GM23338 (cell line): Measurements from ENCODE around the gene B4GALT2. TPM values are rescaled to one million over a fixed set of nuclear protein-coding genes. Genes with fewer than 3 reads are reported as not detected.

Source experiments
- ATAC-seq: fragments of 200-7000 bp; cut with Tn5 transposase; 3 replicates; pipeline ENCODE4 v1.9.1; 2020
- DNase-seq: peaks from one replicate; pipeline ENCODE4 v3.0.0-alpha.2; 2015; ENCODE audit warnings: low spot score
- H2AFZ ChIP-seq: fragments of 200-600 bp; sonication (generic); 2 replicates; pipeline ENCODE4 v1.8.0; 2016; ENCODE audit warnings: antibody characterized with exemption, mild to moderate bottlenecking, moderate library complexity
- H3F3A ChIP-seq: fragments of 200-600 bp; sonication (generic); replicated peaks from 2 replicates; pipeline ENCODE4 v1.8.0; 2017; ENCODE audit warnings: antibody characterized with exemption, mixed run types, low read depth
- H3K27ac ChIP-seq: fragments of 200-600 bp; sonication (generic); 2 replicates; pipeline ENCODE4 v1.6.1; 2016; ENCODE audit warnings: low read depth
- H3K27me3 ChIP-seq: fragments of 200-600 bp; sonication (generic); 2 replicates; pipeline ENCODE4 v1.8.0; 2016; ENCODE audit warnings: mild to moderate bottlenecking, mixed run types, moderate library complexity; ENCODE audit not compliant: insufficient read depth
- H3K36me3 ChIP-seq: fragments of 200-600 bp; sonication (generic); 2 replicates; pipeline ENCODE4 v1.8.0; 2016; ENCODE audit warnings: mild to moderate bottlenecking; ENCODE audit not compliant: insufficient read depth
- H3K4me1 ChIP-seq: fragments of 200-600 bp; sonication (generic); 2 replicates; pipeline ENCODE4 v1.8.0; 2016; ENCODE audit warnings: mild to moderate bottlenecking, moderate library complexity; ENCODE audit not compliant: insufficient read depth
- H3K4me2 ChIP-seq: fragments of 200-600 bp; sonication (generic); 2 replicates; pipeline ENCODE4 v1.7.1; 2017; ENCODE audit warnings: mixed run types
- H3K4me3 ChIP-seq: fragments of 200-600 bp; sonication (generic); 2 replicates; pipeline ENCODE4 v1.6.1; 2016; ENCODE audit warnings: mixed run types
- H3K79me2 ChIP-seq: fragments of 200-600 bp; sonication (generic); replicated peaks from 2 replicates; pipeline ENCODE4 v1.8.0; 2017; ENCODE audit warnings: mild to moderate bottlenecking; ENCODE audit not compliant: insufficient read depth
- H3K9me2 ChIP-seq: fragments of 200-600 bp; sonication (generic); 2 replicates; pipeline ENCODE4 v1.8.0; 2017; ENCODE audit not compliant: insufficient read depth
- H4K20me1 ChIP-seq: fragments of 200-600 bp; sonication (generic); replicated peaks from 2 replicates; pipeline ENCODE4 v1.8.0; 2017; ENCODE audit warnings: mild to moderate bottlenecking; ENCODE audit not compliant: insufficient read depth
- H3K27ac Mint-ChIP-seq: 2 replicates; pipeline ENCODE4 v1.8.0; 2020; ENCODE audit warnings: inconsistent platforms, mild to moderate bottlenecking, moderate library complexity, mixed read lengths
- H3K27me3 Mint-ChIP-seq: 3 replicates; pipeline ENCODE4 v1.8.0; 2022; ENCODE audit warnings: low read depth, mild to moderate bottlenecking, moderate library complexity, mixed read lengths, inconsistent platforms; ENCODE audit not compliant: insufficient read depth, poor library complexity
- H3K36me3 Mint-ChIP-seq: 3 replicates; pipeline ENCODE4 v1.8.0; 2021; ENCODE audit warnings: low read depth, mild to moderate bottlenecking, inconsistent platforms, moderate library complexity, mixed read lengths
- H3K4me1 Mint-ChIP-seq: 3 replicates; pipeline ENCODE4 v1.8.0; 2020; ENCODE audit warnings: mild to moderate bottlenecking, inconsistent platforms, mixed read lengths
- H3K4me3 Mint-ChIP-seq: 3 replicates; pipeline ENCODE4 v1.8.0; 2021; ENCODE audit warnings: moderate library complexity, mild to moderate bottlenecking, inconsistent platforms, mixed read lengths
- H3K9me3 Mint-ChIP-seq: 3 replicates; pipeline ENCODE4 v1.8.0; 2020; ENCODE audit warnings: moderate library complexity, mild to moderate bottlenecking, inconsistent platforms, mixed read lengths
- ETS1 ChIP-seq: IDR thresholded peaks from 2 replicates; pipeline ENCODE4 v1.6.1; 2016; ENCODE audit warnings: antibody characterized with exemption
- EZH2 ChIP-seq: fragments of 200-600 bp; sonication (generic); IDR thresholded peaks from one replicate; pipeline ENCODE4 v1.8.0; 2017; ENCODE audit warnings: antibody characterized with exemption, mild to moderate bottlenecking, low read depth; ENCODE audit not compliant: unreplicated experiment
- EZH2phosphoT487 ChIP-seq: fragments of 200-600 bp; sonication (generic); IDR thresholded peaks from one replicate; pipeline ENCODE4 v1.8.1; 2018; ENCODE audit warnings: antibody characterized with exemption; ENCODE audit not compliant: unreplicated experiment
- JUNB ChIP-seq: IDR thresholded peaks from one replicate; pipeline ENCODE4 v1.6.1; 2016; ENCODE audit warnings: antibody characterized with exemption; ENCODE audit not compliant: unreplicated experiment
- NANOG ChIP-seq: IDR thresholded peaks from 2 replicates; pipeline ENCODE4 v1.6.1; 2016; ENCODE audit warnings: antibody characterized with exemption, borderline replicate concordance
- STAT1 ChIP-seq: IDR thresholded peaks from one replicate; pipeline ENCODE4 v1.6.1; 2016; ENCODE audit warnings: antibody characterized with exemption; ENCODE audit not compliant: unreplicated experiment
- ZNF114 ChIP-seq: fragments of 250-450 bp; sonication (Bioruptor Pico); IDR thresholded peaks from 2 replicates; pipeline ENCODE4 v1.5.0; 2020; ENCODE audit warnings: mild to moderate bottlenecking, moderate library complexity
- ZNF331 ChIP-seq: fragments of 250-450 bp; sonication (Bioruptor Pico); IDR thresholded peaks from 2 replicates; pipeline ENCODE4 v1.5.0; 2020; ENCODE audit warnings: low read depth, mild to moderate bottlenecking, moderate library complexity
- polyA plus RNA-seq: library from polyadenylated mRNA; unstranded; fragments of >200 nt; fragmentation: Nextera tagmentation; extraction: Ambion mirVana; gene quantifications from 2 replicates; pipeline ENCODE4 v1.2.1, GENCODE V29; 2016
- total RNA-seq: library from RNA; depleted of rRNA; stranded (reverse); fragments of >200 nt; shearing (Covaris generic); gene quantifications from 2 replicates; pipeline ENCODE4 v1.2.3, GENCODE V29; 2014
- TF ChIP-seq, protein P1 (sequence below), 2 experiments: fragments of 200-600 bp in 1 of 2; sonication (generic) in 1 of 2; conservative IDR thresholded peaks; 2 replicates each; pipeline versions ENCODE4 v1.5.1 to v1.6.1; 2016 to 2017; ENCODE audit warnings: antibody characterized with exemption in 2 of 2, low read depth in 2 of 2, mild to moderate bottlenecking in 2 of 2, moderate library complexity in 1 of 2
- TF ChIP-seq, protein P2 (sequence below): fragments of 250-450 bp; sonication (Bioruptor Pico); IDR thresholded peaks from 2 replicates; pipeline ENCODE4 v1.5.0; 2020; ENCODE audit warnings: mild to moderate bottlenecking, moderate library complexity

The B4GALT2 gene
- total and polyA plus RNA-seq, 2 experiments from 2014 or later: 22.4 to 63.1 TPM

- H3K36me3 Mint-ChIP-seq: peaks cover 53% of the 10 kb centered on the region
- Histone ChIP-seq H3K27ac (no peak overlapping the region), H3K79me2 (peaks cover 6% of the 10 kb centered on the region; the same call in 1 of the 2 replicates), H2AFZ (no peak overlapping the region), H3K4me2 (no peak overlapping the region), H3K4me3 (no peak overlapping the region), H3K27me3 (no peaks in the 10 kb centered on the region), H3F3A (no peaks in the 10 kb centered on the region), H4K20me1 (no peaks in the 10 kb centered on the region; the same call in 1 of the 2 replicates), H3K36me3 (no peaks in the 10 kb centered on the region), H3K4me1 (peaks cover 5% of the 10 kb centered on the region; the same call in 1 of the 2 replicates), H3K9me2 (no peaks in the 10 kb centered on the region)
- H3K4me3 Mint-ChIP-seq: no peak overlapping the region
- no peak for DNase-seq
- H3K27me3 Mint-ChIP-seq: peaks cover 5% of the 10 kb centered on the region
- ATAC-seq: no peak
- H3K27ac Mint-ChIP-seq: no peak overlapping the region
- no peaks in the 10 kb centered on the region for H3K9me3 Mint-ChIP-seq
- TF ChIP-seq STAT1 (no peak), ZNF331 (CRISPR knock-in tag) (no peak), EZH2 (no peak), EZH2phosphoT487 (no peak), NANOG (no peak), JUNB (no peak), ZNF114 (no peak), ETS1 (no peak)
- TF ChIP-seq, protein P1, sequence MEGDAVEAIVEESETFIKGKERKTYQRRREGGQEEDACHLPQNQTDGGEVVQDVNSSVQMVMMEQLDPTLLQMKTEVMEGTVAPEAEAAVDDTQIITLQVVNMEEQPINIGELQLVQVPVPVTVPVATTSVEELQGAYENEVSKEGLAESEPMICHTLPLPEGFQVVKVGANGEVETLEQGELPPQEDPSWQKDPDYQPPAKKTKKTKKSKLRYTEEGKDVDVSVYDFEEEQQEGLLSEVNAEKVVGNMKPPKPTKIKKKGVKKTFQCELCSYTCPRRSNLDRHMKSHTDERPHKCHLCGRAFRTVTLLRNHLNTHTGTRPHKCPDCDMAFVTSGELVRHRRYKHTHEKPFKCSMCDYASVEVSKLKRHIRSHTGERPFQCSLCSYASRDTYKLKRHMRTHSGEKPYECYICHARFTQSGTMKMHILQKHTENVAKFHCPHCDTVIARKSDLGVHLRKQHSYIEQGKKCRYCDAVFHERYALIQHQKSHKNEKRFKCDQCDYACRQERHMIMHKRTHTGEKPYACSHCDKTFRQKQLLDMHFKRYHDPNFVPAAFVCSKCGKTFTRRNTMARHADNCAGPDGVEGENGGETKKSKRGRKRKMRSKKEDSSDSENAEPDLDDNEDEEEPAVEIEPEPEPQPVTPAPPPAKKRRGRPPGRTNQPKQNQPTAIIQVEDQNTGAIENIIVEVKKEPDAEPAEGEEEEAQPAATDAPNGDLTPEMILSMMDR (conservative IDR thresholded peaks at IDR 0.05; ENCODE audit: low read depth in 2 of 2): no peak
- TF ChIP-seq, protein P2, sequence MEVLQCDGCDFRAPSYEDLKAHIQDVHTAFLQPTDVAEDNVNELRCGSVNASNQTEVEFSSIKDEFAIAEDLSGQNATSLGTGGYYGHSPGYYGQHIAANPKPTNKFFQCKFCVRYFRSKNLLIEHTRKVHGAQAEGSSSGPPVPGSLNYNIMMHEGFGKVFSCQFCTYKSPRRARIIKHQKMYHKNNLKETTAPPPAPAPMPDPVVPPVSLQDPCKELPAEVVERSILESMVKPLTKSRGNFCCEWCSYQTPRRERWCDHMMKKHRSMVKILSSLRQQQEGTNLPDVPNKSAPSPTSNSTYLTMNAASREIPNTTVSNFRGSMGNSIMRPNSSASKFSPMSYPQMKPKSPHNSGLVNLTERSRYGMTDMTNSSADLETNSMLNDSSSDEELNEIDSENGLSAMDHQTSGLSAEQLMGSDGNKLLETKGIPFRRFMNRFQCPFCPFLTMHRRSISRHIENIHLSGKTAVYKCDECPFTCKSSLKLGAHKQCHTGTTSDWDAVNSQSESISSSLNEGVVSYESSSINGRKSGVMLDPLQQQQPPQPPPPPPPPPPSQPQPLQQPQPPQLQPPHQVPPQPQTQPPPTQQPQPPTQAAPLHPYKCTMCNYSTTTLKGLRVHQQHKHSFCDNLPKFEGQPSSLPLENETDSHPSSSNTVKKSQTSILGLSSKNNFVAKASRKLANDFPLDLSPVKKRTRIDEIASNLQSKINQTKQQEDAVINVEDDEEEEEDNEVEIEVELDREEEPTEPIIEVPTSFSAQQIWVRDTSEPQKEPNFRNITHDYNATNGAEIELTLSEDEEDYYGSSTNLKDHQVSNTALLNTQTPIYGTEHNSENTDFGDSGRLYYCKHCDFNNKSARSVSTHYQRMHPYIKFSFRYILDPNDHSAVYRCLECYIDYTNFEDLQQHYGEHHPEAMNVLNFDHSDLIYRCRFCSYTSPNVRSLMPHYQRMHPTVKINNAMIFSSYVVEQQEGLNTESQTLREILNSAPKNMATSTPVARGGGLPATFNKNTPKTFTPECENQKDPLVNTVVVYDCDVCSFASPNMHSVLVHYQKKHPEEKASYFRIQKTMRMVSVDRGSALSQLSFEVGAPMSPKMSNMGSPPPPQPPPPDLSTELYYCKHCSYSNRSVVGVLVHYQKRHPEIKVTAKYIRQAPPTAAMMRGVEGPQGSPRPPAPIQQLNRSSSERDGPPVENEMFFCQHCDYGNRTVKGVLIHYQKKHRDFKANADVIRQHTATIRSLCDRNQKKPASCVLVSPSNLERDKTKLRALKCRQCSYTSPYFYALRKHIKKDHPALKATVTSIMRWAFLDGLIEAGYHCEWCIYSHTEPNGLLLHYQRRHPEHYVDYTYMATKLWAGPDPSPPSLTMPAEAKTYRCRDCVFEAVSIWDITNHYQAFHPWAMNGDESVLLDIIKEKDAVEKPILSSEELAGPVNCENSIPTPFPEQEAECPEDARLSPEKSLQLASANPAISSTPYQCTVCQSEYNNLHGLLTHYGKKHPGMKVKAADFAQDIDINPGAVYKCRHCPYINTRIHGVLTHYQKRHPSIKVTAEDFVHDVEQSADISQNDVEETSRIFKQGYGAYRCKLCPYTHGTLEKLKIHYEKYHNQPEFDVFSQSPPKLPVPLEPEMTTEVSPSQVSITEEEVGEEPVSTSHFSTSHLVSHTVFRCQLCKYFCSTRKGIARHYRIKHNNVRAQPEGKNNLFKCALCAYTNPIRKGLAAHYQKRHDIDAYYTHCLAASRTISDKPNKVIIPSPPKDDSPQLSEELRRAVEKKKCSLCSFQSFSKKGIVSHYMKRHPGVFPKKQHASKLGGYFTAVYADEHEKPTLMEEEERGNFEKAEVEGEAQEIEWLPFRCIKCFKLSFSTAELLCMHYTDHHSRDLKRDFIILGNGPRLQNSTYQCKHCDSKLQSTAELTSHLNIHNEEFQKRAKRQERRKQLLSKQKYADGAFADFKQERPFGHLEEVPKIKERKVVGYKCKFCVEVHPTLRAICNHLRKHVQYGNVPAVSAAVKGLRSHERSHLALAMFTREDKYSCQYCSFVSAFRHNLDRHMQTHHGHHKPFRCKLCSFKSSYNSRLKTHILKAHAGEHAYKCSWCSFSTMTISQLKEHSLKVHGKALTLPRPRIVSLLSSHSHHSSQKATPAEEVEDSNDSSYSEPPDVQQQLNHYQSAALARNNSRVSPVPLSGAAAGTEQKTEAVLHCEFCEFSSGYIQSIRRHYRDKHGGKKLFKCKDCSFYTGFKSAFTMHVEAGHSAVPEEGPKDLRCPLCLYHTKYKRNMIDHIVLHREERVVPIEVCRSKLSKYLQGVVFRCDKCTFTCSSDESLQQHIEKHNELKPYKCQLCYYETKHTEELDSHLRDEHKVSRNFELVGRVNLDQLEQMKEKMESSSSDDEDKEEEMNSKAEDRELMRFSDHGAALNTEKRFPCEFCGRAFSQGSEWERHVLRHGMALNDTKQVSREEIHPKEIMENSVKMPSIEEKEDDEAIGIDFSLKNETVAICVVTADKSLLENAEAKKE: no peak
- peaks cover 15% of the 10 kb centered on the region; the same call in 2 of the 3 replicates for H3K4me1 Mint-ChIP-seq
These were observed 42.1 kb downstream of the B4GALT2 start for GRCh38 chr1:44021156-44021555.
